Type B pancreatic cell (in vitro differentiated cells): ENCODE results near the gene APOL1. TPM values are rescaled to one million over a fixed set of nuclear protein-coding genes. Genes with fewer than 3 reads are reported as not detected.

Source experiments
- DNase-seq: peaks from one replicate; pipeline ENCODE4 v3.0.0; 2021; ENCODE audit warnings: mixed read lengths; ENCODE audit not compliant: unreplicated experiment; ENCODE audit errors: extremely low spot score
- H3K27ac Mint-ChIP-seq: 2 replicates; pipeline ENCODE4 v1.8.0; 2021; ENCODE audit warnings: mild to moderate bottlenecking, mixed read lengths
- H3K27me3 Mint-ChIP-seq: 2 replicates; pipeline ENCODE4 v1.8.0; 2021; ENCODE audit warnings: mixed read lengths
- H3K36me3 Mint-ChIP-seq: 2 replicates; pipeline ENCODE4 v1.8.0; 2021; ENCODE audit warnings: mixed read lengths
- H3K4me1 Mint-ChIP-seq: one replicate; pipeline ENCODE4 v1.8.0; 2021; ENCODE audit warnings: mixed read lengths; ENCODE audit not compliant: unreplicated experiment
- H3K4me3 Mint-ChIP-seq: 2 replicates; pipeline ENCODE4 v1.8.0; 2021; ENCODE audit warnings: mild to moderate bottlenecking, mixed read lengths
- H3K9me3 Mint-ChIP-seq: 2 replicates; pipeline ENCODE4 v1.8.0; 2021; ENCODE audit warnings: mixed read lengths
- CTCF ChIP-seq: fragments of 200-600 bp; sonication (generic); conservative IDR thresholded peaks from 2 replicates; pipeline ENCODE4 v1.5.0; 2021; ENCODE audit warnings: antibody characterized with exemption, mild to moderate bottlenecking
- total RNA-seq: library from RNA; stranded (reverse); gene quantifications from 2 replicates; pipeline ENCODE4 v1.2.1, GENCODE V29; 2021; ENCODE audit warnings: low replicate concordance

APOL1 gene
- total RNA-seq, 1 donor from 2014 or later, result 6.8 TPM

- Mint-ChIP-seq H3K4me3 (no peak overlapping the region), H3K36me3 (peaks cover 21% of the 10 kb centered on the region), H3K27ac (no peak overlapping the region), H3K27me3 (no peaks in the 10 kb centered on the region), H3K9me3 (no peaks in the 10 kb centered on the region), H3K4me1 (peaks cover 12% of the 10 kb centered on the region)
- DNase-seq, result no peak
- no peak for TF ChIP-seq CTCF
Observed at GRCh38 chr22:36285017-36285416, 32.1 kb downstream of the APOL1 start.

GRCh38 chr22:36285545-36285944 is 32.6 kb downstream of the APOL1 start:
- Mint-ChIP-seq H3K27me3 (no peaks in the 10 kb centered on the region), H3K36me3 (peaks cover 22% of the 10 kb centered on the region)

GRCh38 chr22:36286096-36286957 is 33.4 kb downstream of the APOL1 start:
- Mint-ChIP-seq H3K4me1 (peaks cover 10% of the 10 kb centered on the region), H3K9me3 (no peaks in the 10 kb centered on the region), H3K27ac (peak overlapping the region; percentile 36), H3K36me3 (peaks cover 20% of the 10 kb centered on the region), H3K4me3 (no peak overlapping the region), H3K27me3 (no peaks in the 10 kb centered on the region)
- DNase-seq, result peak; percentile 88
- TF ChIP-seq CTCF, result peak; percentile 98

More at GRCh38 chr22:36285545-36285944, 32.6 kb downstream of the APOL1 start:
- no peak overlapping the region for H3K4me3 Mint-ChIP-seq
- peaks cover 12% of the 10 kb centered on the region for H3K4me1 Mint-ChIP-seq
- no peak for DNase-seq
- H3K9me3 Mint-ChIP-seq, result no peaks in the 10 kb centered on the region
- H3K27ac Mint-ChIP-seq, result no peak overlapping the region
- no peak for TF ChIP-seq CTCF

- Mint-ChIP-seq H3K27ac (no peak overlapping the region), H3K4me3 (no peak overlapping the region), H3K27me3 (no peaks in the 10 kb centered on the region), H3K36me3 (peaks cover 26% of the 10 kb centered on the region), H3K9me3 (no peaks in the 10 kb centered on the region), H3K4me1 (peaks cover 7% of the 10 kb centered on the region)
- TF ChIP-seq CTCF, result no peak
- no peak for DNase-seq
Observed at GRCh38 chr22:36287881-36288515, 35.1 kb downstream of the APOL1 start.

GRCh38 chr22:36288571-36289405 is 35.9 kb downstream of the APOL1 start:
- Mint-ChIP-seq H3K27ac (no peak overlapping the region), H3K4me1 (peaks cover 7% of the 10 kb centered on the region), H3K36me3 (peaks cover 26% of the 10 kb centered on the region), H3K27me3 (no peaks in the 10 kb centered on the region), H3K9me3 (no peaks in the 10 kb centered on the region), H3K4me3 (no peak overlapping the region)
- DNase-seq, result no peak
- no peak for TF ChIP-seq CTCF
